GM12892 (cell line): ENCODE measurements around the gene PIK3R5.

ENCODE experiments used
- DNase-seq: peaks from one replicate; pipeline ENCODE4 v3.0.0; 2011; ENCODE audit not compliant: insufficient read length
- FAIRE-seq: peaks from 2 replicates; lab custom pipeline; 2011; peaks lifted over from hg19 to GRCh38; lab: Jason Lieb, UNC
- POLR2A ChIP-seq: IDR thresholded peaks from 2 replicates; pipeline ENCODE4 v1.6.1; 2011; ENCODE audit warnings: low read depth, low read length, control low read depth
- POLR2AphosphoS5 ChIP-seq: IDR thresholded peaks from 2 replicates; pipeline ENCODE4 v1.6.1; 2011; ENCODE audit warnings: low read depth, low read length, control low read depth
- TAF1 ChIP-seq: IDR thresholded peaks from 2 replicates; pipeline ENCODE4 v1.6.1; 2011; ENCODE audit warnings: low read depth, mild to moderate bottlenecking, control low read depth, low read length, borderline replicate concordance

The PIK3R5 gene

DNA sequence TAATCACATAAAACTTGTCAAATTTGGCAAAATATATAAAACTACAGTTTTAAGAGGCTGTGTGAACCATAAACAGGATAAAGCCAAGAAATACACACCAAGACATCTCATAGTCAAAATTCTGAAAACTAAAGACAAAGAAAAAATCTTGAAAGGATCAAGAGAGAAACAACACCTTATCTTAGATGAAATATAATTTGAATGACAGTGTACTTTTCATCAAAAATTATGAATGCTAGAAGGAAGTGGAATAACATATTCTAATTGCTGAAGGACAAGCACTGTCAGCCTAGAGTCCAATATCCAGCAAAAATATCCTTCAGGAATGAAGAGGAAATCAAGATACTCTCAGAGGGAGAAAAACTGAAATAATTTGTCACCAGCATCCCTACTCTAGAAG, 37.2 kb downstream of the PIK3R5 start:
- FAIRE-seq (peak; percentile 81), DNase-seq (no peak)
- no peak for TF ChIP-seq POLR2AphosphoS5
- TF ChIP-seq POLR2A: no peak
- TF ChIP-seq TAF1: no peak

DNA sequence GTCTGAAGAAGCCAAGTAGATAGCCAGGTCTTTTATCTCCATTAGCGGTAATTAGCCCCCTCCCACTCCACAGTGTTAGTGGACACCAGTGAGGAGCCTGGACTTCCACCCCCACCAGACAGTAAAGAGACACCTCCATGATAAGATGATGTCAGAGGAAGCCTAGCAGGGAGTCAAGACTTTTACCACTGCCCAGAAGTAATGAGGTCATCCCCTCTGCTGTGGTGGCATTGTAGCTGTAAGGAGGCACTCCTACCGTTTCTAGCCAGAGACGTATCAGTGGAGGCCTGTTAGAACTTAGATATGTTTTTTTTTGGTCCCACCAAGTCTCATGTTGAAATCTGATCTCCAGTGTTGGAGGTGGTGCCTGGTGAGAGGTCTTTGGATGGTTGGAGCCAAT, 38.1 kb downstream of the PIK3R5 start:
- TF ChIP-seq TAF1 (no peak), POLR2A (no peak), POLR2AphosphoS5 (no peak)
- DNase-seq (no peak), FAIRE-seq (no peak)

DNA sequence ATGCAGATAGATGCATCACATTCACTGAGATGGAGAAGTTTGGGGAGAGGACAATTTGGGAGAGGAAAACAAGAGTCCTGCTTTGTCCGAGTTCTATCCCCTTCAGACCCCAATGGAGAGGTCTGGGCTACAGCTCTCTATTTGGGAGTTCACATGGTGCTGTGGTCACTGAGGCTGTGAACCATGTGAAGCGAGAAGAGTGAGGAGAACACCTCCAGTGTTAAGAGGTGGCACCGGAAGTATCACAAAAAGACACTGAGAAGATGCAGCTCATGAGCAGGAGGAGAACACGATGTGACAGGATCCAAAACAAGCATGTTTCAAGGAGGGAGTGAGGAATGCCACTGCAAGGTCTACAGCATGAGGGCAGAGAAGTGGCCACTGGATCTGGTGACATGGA, 39.7 kb downstream of the PIK3R5 start:
- no peak for DNase-seq
- TF ChIP-seq POLR2AphosphoS5 (no peak), POLR2A (no peak), TAF1 (no peak)
- no peak for FAIRE-seq

DNA sequence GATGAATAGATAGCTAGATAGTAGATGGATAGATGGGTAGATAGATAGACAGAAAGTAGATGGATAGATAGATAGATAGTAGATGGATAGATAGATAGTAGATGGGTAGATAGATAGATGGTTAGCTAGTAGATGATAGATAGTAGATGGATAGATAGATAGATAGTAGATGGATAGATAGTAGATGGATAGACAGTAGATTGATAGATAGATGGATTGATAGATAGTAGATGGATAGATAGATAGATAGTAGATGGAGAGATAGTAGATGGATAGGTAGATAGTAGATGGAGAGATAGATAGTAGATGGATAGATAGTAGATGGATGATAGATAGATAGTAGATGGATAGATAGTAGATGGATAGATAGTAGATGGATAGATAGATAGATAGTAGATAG, 40.4 kb downstream of the PIK3R5 start:
- FAIRE-seq (no peak), DNase-seq (no peak)
- no peak for TF ChIP-seq POLR2A
- no peak for TF ChIP-seq TAF1
- no peak for TF ChIP-seq POLR2AphosphoS5

DNA sequence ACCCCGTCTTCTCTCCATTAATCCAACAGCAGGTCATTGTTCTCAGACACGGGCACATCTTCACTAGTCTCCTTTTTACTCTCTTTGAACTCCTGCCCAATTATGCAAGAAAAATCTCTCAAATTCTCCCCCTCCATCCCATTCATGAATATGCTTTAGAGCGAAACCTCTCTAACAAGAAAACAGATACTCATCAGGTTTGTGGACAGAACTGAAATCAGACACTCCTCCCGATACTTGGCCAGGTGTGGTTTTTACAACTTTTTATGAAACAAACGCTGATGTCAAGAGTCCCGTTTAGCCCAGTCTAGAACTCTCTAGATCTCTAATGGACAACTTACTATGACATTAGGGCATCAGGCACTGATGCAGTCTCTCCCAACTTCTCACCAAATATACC, 40.9 kb downstream of the PIK3R5 start:
- no peak for DNase-seq
- TF ChIP-seq TAF1 (no peak), POLR2AphosphoS5 (no peak), POLR2A (no peak)
- FAIRE-seq: no peak

DNA sequence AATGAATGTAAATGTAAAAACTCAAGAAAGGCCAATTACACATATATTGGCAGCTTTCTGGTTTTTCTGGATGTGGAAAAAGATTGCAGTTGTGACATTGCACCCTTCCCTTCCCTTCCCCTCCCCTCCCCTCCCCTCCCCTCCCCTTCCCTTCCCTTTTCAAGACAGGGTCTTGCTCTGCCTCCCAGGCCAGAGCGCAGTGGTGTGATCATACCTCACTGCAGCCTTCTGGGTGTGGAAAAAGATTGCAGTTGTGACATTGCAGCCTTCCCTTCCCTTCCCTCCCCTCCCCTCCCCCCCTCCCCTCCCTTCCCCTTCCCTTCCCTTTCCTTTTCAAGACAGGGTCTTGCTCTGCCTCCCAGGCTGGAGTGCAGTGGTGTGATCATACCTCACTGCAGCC, 41.7 kb downstream of the PIK3R5 start:
- TF ChIP-seq POLR2AphosphoS5: no peak
- no peak for TF ChIP-seq TAF1
- TF ChIP-seq POLR2A: no peak
- FAIRE-seq: no peak
- no peak for DNase-seq

DNA sequence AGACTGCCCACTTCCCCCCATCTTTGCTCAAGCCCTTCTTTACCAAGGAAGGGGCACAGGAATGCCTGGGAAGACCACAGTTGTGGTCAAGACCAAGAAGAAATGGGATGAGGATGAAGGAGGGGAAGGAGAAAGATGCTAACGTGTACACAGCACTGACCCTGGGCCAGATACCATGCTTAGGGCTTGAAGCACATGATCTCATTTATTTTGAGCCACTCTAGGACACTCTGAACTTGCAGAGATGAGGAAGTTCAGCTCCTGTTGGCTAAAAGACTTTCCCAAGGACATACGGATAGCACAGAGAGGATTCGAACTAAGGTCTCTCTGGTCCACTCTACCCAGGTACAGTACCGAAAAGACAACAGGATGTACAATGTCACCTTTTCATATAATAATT, 42.6 kb downstream of the PIK3R5 start:
- no peak for TF ChIP-seq POLR2A
- no peak for TF ChIP-seq POLR2AphosphoS5
- TF ChIP-seq TAF1: no peak
- DNase-seq: no peak
- peak; percentile 75 for FAIRE-seq

DNA sequence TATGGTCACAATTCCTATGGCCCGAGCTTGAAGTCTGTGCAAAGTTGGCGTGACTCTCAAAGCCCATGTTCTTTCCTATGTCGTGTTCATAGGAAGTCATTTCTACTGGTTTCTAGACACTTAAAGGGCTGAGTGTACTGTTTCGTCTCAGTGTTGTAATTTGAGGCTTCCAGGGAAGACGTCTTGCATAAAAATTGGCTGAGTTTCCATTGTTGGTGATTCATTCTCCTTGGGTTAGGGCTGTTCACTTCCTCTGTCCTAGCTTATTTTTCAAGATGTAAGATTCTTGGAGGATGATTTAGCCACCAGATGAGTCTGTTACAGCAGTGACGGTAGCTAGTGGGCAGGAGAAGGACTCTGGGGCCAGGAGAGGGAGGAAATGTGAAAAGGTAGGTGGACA, 43.1 kb downstream of the PIK3R5 start:
- DNase-seq (no peak), FAIRE-seq (no peak)
- TF ChIP-seq TAF1 (no peak), POLR2A (no peak), POLR2AphosphoS5 (no peak)

DNA sequence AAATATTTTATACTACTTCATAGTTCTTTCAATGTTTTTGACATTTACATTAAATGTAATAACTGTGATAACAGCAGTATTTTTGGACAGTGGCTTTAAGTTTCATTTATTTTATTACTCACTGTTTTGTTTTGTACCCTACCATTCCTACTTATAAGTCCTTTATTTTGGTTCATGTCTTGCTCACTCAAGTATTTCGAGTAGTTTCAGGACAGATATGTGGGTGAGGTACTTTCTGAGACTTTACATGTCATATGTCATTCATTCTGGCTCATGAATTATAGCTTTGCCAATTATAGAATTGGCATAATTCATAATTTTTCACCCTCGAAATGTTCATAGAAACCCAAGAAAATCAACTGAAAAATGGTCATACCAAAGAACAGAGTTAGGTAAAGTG, 44.4 kb downstream of the PIK3R5 start:
- DNase-seq (no peak), FAIRE-seq (peak; percentile 86)
- TF ChIP-seq TAF1: no peak
- no peak for TF ChIP-seq POLR2A
- TF ChIP-seq POLR2AphosphoS5: no peak

DNA sequence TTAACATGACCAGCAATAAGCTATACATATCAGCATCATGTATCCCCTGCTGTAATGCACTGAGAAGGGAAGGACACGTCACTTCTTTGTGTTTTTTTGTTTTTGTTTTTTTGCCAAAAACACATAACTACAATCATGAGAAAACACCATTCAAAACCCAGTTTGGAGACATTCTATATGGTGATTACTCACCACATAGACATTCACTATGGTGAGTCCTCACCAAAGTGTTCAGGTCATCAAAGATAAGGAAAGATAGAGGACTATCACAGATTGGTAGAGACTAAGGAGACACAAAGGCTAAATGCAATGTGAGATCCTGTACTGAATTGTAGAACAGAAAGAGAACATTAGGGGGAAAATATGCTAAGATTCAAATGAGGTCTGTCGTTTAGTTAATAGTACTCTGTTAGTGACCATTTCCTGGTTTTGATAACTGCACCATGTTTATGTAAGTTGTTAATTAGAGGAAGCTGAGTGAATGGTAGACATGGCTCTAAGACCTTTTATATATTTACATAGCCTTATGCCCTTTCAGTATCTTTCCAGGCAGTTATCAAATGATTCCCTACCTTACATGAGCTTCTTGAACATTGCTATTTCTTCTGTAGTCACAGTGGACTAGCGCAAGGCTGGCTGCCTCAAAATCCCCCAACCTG, 46.6 kb downstream of the PIK3R5 start:
- DNase-seq (no peak), FAIRE-seq (peak; percentile 5)
- 0 out of 2 replicates have a peak, but pooled peaks have one; percentile 21 for TF ChIP-seq POLR2A
- TF ChIP-seq POLR2AphosphoS5: no peak
- no peak for TF ChIP-seq TAF1

DNA sequence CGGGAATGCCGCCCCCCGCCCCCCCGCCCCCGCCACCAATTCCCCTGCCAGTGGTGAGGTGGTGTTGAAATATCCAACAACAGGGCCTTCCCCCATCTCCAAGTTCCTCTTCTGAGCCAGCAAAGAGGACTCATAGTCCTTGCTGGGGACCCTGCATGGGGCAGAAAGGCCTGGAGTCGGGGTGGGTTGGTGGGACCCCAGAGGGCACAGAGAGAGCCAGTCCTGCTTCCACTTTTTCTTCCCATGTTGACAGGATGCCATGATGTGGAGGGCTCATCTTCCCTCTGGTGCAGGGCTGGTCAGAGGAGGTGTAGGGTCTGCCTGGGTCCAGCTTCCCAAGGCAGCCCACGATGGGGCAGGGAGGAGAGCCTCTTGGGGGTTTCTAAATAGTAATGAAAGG, 49.0 kb downstream of the PIK3R5 start:
- FAIRE-seq (peak; percentile 69), DNase-seq (no peak)
- TF ChIP-seq POLR2AphosphoS5 (no peak), TAF1 (no peak), POLR2A (no peak)

DNA sequence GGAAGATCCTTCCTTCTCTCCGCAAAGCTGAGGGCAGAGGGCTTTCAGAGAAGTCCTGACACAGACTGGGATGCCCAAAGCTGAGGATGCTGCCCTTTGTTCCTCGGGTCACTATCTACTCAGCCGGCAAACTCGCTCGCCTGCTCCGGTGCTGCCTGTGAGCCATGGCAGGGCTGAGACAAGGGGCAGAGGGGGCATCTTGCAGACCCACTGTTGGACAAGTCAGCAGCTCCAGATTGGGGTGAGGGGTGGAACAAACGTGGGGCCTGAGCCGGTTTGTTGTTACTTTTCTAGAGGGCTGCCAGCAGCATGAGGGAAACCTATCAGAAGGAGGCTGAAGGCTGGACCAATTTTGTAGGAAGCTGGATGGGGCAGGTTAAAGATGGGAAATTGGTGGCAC, 51.0 kb downstream of the PIK3R5 start:
- DNase-seq: no peak
- no peak for FAIRE-seq
- TF ChIP-seq POLR2A (no peak; the same call in 1 of the 2 replicates), POLR2AphosphoS5 (no peak), TAF1 (no peak)
